ENCODE measurements around the gene PRKD1.

Gene PRKD1

GRCh38 chr14:29629839-29630238, 297.8 kb downstream of the PRKD1 start:
- in situ Hi-C loops (cut with HindIII; ENCODE audit: low sequenced_read_pairs) = no loop called here
- TF ChIP-seq CTCF (IDR thresholded peaks at IDR 0.05; ENCODE audit: low read depth, low read length, missing control alignments) = no peak
- DNase-seq (ENCODE audit: low read depth) = no peak
- H3K4me3 ChIP-seq (ENCODE audit: low read depth, low read length) = no peak overlapping the region

GRCh38 chr14:29627137-29627536, 300.5 kb downstream of the PRKD1 start:
- in situ Hi-C loops (cut with HindIII; ENCODE audit: low sequenced_read_pairs) = no loop called here
- no peak for TF ChIP-seq CTCF (IDR thresholded peaks at IDR 0.05; ENCODE audit: low read depth, low read length, missing control alignments)
- no peak overlapping the region for H3K4me3 ChIP-seq (ENCODE audit: low read depth, low read length)
- no peak for DNase-seq (ENCODE audit: low read depth)

- no peak for TF ChIP-seq CTCF (IDR thresholded peaks at IDR 0.05; ENCODE audit: low read depth, low read length, missing control alignments)
- H3K4me3 ChIP-seq (ENCODE audit: low read depth, low read length) = no peak overlapping the region
- in situ Hi-C loops (cut with HindIII; ENCODE audit: low sequenced_read_pairs) = no loop called here
- no peak for DNase-seq (ENCODE audit: low read depth)
These were observed 309.2 kb downstream of the PRKD1 start for GRCh38 chr14:29618323-29619067.

GRCh38 chr14:29616922-29617321, 310.7 kb downstream of the PRKD1 start:
- no peak overlapping the region for H3K4me3 ChIP-seq (ENCODE audit: low read depth, low read length)
- in situ Hi-C loops (cut with HindIII; ENCODE audit: low sequenced_read_pairs) = no loop called here
- no peak for TF ChIP-seq CTCF (IDR thresholded peaks at IDR 0.05; ENCODE audit: low read depth, low read length, missing control alignments)
- no peak for DNase-seq (ENCODE audit: low read depth)

- in situ Hi-C loops (cut with HindIII; ENCODE audit: low sequenced_read_pairs) = no loop called here
- H3K4me3 ChIP-seq (ENCODE audit: low read depth, low read length) = no peak overlapping the region
- DNase-seq (ENCODE audit: low read depth) = no peak
- TF ChIP-seq CTCF (IDR thresholded peaks at IDR 0.05; ENCODE audit: low read depth, low read length, missing control alignments) = no peak
These were observed 318.8 kb downstream of the PRKD1 start for GRCh38 chr14:29608861-29609260.

GRCh38 chr14:29607169-29607568, 320.5 kb downstream of the PRKD1 start:
- H3K4me3 ChIP-seq (ENCODE audit: low read depth, low read length) = no peak overlapping the region
- no peak for TF ChIP-seq CTCF (IDR thresholded peaks at IDR 0.05; ENCODE audit: low read depth, low read length, missing control alignments)
- no peak for DNase-seq (ENCODE audit: low read depth)
- in situ Hi-C loops (cut with HindIII; ENCODE audit: low sequenced_read_pairs) = no loop called here
